HG02943 (cell line): Measurements from ENCODE around the gene DISP2.

Experiments used
- ATAC-seq: cut with Tn5 transposase; IDR thresholded peaks from one replicate; pipeline ENCODE4 v1.9.1; 2021; ENCODE audit warnings: mild to moderate bottlenecking, low read depth, moderate library complexity; ENCODE audit not compliant: unreplicated experiment

DISP2 gene

DNA sequence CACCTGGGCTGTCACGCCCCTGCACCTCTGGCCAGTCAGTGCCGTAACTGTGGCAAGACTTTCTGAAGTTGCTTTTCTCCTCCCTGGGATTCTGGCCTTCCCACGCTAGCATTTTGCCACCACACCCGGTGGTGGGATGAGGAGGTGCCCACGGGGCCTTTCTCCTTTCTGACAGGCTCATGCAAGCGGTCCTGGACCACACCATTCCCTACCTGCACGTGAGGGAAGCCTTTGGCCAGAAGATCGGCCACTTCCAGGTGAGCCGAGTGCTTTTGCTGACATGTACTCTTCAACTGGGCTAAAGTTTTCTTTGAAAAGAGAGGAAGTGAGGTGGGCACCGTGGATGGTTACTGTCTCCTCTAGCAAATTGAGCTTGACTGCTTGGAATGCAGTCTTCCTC lies 57.2 kb downstream of the DISP2 start:
- no peak for ATAC-seq

GRCh38 chr15:40416056-40416455 lies 58.0 kb downstream of the DISP2 start:
- no peak for ATAC-seq

- no peak for ATAC-seq
These were observed 60.1 kb downstream of the DISP2 start for GRCh38 chr15:40418126-40418525.

GRCh38 chr15:40420071-40420713 lies 62.2 kb downstream of the DISP2 start:
- ATAC-seq = no peak

DNA sequence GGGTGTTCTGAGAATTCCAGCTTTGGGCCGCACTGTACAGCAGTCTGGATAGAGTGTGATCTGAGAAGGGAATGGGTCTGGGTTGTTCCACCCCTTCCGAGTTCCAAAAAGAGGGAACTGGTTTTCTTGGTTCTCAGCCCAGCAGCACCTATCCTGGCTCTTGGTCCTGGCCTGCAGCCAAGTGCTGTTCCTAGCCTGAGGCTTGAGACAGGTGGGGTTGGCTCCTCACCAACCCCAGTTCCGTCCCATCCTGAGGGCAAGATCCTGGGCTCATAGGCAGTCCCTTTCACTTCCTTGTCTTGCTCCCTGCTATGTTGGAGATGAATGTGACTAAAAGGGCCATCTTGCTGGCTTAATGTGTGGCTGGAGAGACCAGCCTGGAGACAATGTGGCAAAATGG lies 62.8 kb downstream of the DISP2 start:
- ATAC-seq = no peak

GRCh38 chr15:40421246-40422157 lies 63.5 kb downstream of the DISP2 start:
- ATAC-seq = no peak

- no peak for ATAC-seq
These were observed 66.6 kb downstream of the DISP2 start for GRCh38 chr15:40424483-40425115.

DNA sequence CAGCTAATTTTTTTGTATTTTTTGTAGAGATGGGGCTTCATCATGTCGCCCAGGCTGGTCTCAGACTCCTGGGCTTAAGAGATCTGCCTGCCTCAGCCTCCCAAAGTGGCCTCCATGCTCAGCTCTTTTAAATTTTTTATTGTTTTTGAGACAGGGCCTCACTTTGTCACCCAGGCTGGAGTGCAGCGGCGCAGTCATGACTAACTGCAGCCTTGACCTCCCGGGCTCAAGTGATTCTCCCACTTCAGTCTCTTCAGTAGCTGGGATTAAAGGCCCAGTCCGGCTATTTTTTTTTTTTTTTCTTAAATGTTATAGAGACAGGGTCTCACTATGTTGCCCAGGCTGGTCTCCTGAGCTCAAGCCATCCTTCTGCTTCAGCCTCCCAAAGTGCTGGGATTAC lies 67.7 kb downstream of the DISP2 start:
- no peak for ATAC-seq

- no peak for ATAC-seq
These were observed 69.2 kb downstream of the DISP2 start for GRCh38 chr15:40427188-40427587.

GRCh38 chr15:40428185-40428584 lies 70.2 kb downstream of the DISP2 start:
- no peak for ATAC-seq
